ENCODE results near the gene HDAC7. TPM values are rescaled to one million over a fixed set of nuclear protein-coding genes. Genes with fewer than 3 reads are reported as not detected.
"Not testable (repeated sequence)": the region's sequence is repeated elsewhere in the genome, so short reads cannot be mapped to it uniquely, and the experiment has no call there.

The HDAC7 gene
- total RNA-seq, 2 donors from 2014 or later, result 163 to 471 TPM

DNA sequence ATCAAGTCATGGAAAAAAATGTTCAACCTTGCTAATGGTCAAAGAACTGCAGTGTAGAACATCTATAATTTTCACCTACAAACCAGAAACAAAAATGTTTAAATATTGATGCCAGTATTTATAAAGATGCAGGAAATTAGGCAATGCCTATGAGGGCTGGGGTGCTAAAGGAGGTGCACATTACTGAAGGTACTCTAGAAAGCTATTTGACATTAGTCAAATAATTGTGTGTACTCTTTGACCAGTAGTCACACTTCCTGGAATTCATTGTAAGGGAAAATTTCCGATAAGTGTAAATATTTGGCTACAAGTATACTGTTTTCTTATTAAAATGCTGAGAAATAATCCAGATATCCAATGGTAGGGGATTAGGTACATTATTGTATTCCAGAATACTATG lies 36.4 kb upstream of the HDAC7 start:
- Mint-ChIP-seq H3K36me3 (ENCODE audit: low read depth) (peaks cover 100% of the 10 kb centered on the region), H3K4me3 (no peak overlapping the region), H3K27me3 (no peaks in the 10 kb centered on the region), H3K4me1 (peaks cover 38% of the 10 kb centered on the region), H3K9me3 (no peaks in the 10 kb centered on the region), H3K27ac (no peak overlapping the region)
- no peak for ATAC-seq (replicated peaks)

DNA sequence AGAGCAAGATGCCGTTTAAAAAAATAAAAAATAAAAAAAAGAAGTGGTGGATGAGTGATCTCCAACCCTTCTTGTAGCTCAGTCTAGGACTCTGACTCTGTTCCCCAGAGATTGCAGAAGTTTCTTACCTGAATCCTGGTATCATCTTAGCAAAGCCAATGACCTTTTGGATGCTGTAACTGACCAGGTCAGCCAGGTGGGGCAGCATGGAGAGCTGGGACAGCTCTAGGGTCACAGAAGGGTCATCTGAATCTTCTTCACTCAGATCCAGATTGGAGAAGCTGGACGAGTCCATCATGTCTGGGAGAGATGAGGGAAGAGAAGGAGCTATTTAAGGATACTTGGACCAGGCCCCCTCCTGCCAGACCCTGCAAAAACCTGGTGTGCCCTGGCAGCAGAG lies 35.8 kb upstream of the HDAC7 start:
- H3K27me3 Mint-ChIP-seq, result no peaks in the 10 kb centered on the region
- H3K9me3 Mint-ChIP-seq, result no peaks in the 10 kb centered on the region
- H3K36me3 Mint-ChIP-seq (ENCODE audit: low read depth), result peaks cover 100% of the 10 kb centered on the region
- H3K4me3 Mint-ChIP-seq, result no peak overlapping the region
- no peak for ATAC-seq (replicated peaks)
- H3K27ac Mint-ChIP-seq, result no peak overlapping the region
- H3K4me1 Mint-ChIP-seq, result peaks cover 34% of the 10 kb centered on the region

DNA sequence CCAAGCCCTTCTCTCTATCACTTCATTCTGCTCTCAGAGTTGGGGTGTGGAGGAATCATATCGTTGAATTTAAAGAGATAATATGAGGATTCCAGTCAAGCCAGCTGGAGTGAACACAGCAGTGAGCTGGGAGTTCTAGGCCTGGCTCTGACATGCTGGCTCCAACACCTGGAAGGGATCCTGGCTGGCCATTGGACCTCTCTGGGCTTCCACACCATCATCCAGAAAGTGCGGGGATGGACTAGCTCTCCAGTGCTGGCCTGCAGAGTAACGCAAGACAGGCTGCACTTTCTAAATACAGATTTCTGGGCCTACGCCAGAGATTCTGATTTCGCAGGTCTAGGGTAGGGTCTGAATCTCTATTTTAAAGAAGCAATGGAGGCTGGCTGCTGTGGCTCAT lies 34.8 kb upstream of the HDAC7 start:
- ATAC-seq (replicated peaks), result no peak
- no peaks in the 10 kb centered on the region for H3K9me3 Mint-ChIP-seq
- H3K27ac Mint-ChIP-seq, result no peak overlapping the region
- H3K27me3 Mint-ChIP-seq, result no peaks in the 10 kb centered on the region
- H3K4me3 Mint-ChIP-seq, result no peak overlapping the region
- H3K4me1 Mint-ChIP-seq, result peaks cover 29% of the 10 kb centered on the region
- H3K36me3 Mint-ChIP-seq (ENCODE audit: low read depth), result peaks cover 100% of the 10 kb centered on the region

DNA sequence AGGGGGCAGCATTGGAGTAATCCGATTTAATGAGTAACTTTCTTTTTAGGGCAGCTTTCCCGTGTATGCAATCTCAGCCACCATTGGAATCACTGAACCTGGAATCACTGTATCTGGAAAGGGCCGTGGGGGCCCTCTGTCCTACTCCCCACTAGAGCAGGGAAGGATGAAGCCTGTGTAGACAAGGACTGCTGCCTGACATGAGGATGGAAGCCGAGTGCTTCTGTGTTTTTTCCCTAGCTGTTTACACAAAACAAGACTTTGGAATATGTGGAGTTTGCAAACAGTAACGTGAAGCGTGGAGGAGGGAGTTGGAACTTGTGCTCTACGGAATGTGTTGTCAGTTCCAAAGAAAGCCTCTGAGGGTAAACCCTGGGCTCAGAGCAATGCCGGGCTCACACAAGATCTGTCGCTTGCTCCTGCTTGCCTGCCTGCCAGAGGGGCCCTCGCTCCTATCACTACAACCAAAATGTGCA lies 32.4 kb upstream of the HDAC7 start:
- Mint-ChIP-seq H3K27ac (no peak overlapping the region), H3K4me1 (peaks cover 20% of the 10 kb centered on the region), H3K9me3 (no peaks in the 10 kb centered on the region), H3K4me3 (peak overlapping the region; percentile 0), H3K27me3 (no peaks in the 10 kb centered on the region), H3K36me3 (ENCODE audit: low read depth) (peaks cover 100% of the 10 kb centered on the region)
- ATAC-seq (replicated peaks), result no peak

DNA sequence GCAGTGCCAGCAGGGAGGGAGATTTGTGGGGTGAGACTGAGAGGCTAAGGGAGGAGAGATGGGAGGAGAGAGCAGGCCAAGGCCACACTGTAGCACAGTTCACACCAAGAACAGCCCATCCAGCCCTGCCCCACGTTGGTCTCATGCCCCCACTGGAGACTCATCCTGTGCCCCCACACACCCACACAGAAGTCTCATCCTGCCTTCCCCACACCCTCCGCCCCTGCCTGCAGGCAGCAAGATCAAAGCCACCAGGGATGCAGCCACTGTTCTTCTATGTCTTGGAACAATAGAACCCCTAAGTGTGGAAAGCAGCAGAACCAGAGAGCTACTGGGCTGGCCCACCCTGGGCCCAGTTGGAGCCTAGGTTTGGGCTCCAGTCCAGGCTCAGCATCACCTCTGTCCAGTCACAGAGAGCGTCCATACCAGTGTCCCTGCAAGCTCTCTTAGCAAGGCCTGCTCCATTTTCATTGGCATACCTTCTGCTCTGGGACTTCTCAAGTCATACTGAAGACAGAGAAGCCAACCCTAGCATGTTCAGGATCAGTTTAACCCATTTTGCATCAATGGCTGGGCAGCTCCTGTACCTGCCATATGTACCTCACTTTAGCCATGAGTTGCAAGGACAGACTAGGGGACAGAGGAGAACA lies 31.7 kb upstream of the HDAC7 start:
- Mint-ChIP-seq H3K27ac (no peak overlapping the region), H3K4me1 (peaks cover 20% of the 10 kb centered on the region), H3K4me3 (peak overlapping the region; percentile 0), H3K9me3 (no peaks in the 10 kb centered on the region), H3K27me3 (no peaks in the 10 kb centered on the region), H3K36me3 (ENCODE audit: low read depth) (peaks cover 100% of the 10 kb centered on the region)
- no peak for ATAC-seq (replicated peaks)

DNA sequence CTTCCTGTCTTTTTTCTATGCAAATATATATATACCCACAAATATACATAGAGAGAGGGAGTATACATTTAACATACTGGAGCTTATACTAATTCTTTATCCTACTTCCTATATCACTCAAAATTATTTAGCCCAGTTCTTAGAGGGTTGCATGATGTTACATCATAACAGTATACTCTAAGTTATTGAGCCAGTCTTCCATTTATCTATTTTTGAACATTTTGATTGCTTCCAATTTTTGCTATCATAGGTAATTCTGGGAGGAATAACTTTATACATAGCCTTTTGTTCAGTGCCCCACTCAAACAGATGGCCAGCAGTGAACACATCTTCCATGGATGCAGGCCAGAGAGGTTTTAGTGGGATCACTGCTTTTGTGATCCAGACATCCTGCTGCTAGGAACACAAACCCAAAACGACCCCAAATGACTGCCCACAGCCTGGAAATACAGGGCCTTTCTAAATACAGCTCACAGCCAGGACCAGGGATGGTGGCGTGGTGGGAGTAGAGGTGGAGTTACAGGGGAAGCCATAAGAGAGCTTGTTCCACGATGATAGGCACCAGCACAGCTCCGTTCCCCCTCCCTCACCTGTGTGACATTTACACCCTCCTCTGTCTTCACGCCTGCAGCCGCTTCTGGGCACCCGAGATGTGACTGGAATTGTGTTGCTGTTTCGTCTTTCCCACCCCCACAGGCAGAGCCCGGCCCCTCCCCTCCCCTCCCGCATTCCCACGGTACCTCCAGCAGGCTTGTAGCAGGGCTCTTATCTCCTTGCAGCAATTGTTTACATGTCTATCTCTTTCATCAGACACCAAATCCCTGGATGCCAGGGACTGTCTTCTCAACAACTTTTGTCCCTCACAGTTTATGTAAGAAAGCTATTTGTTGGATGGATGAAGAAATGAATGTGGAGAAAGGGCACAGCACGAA lies 30.7 kb upstream of the HDAC7 start:
- Mint-ChIP-seq H3K27ac (no peak overlapping the region), H3K27me3 (no peaks in the 10 kb centered on the region), H3K9me3 (no peaks in the 10 kb centered on the region), H3K4me1 (peaks cover 20% of the 10 kb centered on the region), H3K4me3 (no peak overlapping the region), H3K36me3 (ENCODE audit: low read depth) (peaks cover 100% of the 10 kb centered on the region)
- no peak for ATAC-seq (replicated peaks)

DNA sequence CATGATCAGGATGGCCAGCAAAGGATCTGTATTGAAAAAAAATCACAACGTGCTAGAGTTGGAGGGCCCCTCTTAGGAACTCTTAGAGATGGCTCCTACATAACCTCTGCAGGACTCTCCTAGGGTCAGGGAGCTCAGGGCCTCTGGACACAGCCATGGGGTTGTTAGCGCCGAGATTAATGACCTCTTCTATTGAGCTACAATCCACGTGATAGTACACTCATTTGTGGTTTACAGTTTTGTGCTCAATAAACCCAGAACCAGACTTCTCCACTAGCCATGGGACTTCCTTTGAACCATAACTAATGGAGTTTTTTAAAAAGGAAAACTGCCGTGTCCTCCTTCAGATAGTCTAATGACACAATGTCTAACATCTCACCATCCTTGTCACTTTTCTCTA lies 29.6 kb upstream of the HDAC7 start:
- no peaks in the 10 kb centered on the region for H3K9me3 Mint-ChIP-seq
- ATAC-seq (replicated peaks), result no peak
- peaks cover 100% of the 10 kb centered on the region for H3K36me3 Mint-ChIP-seq (ENCODE audit: low read depth)
- no peak overlapping the region for H3K4me3 Mint-ChIP-seq
- no peaks in the 10 kb centered on the region for H3K27me3 Mint-ChIP-seq
- peak overlapping the region; percentile 69 for H3K27ac Mint-ChIP-seq
- H3K4me1 Mint-ChIP-seq, result peaks cover 25% of the 10 kb centered on the region

DNA sequence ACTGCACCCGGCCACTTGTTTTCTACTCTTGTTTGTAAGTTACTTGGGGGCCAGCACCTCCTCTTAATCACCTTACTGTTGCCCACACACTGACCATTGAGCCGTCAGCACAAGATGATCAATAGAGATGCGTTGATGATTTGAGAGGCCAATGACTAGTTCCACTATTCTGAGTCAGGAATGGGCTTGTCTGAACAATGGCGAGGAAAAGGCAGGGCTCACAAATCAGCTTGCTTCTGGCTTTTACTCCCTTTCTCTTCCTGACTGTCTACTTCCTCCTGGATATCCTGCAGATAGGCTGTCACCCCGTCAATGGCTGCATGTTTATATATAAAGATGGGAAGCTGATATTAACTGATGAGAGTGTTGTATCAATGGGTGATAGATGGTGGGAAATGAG lies 29.1 kb upstream of the HDAC7 start:
- Mint-ChIP-seq H3K27me3 (no peaks in the 10 kb centered on the region), H3K27ac (peak overlapping the region; percentile 69), H3K4me1 (peaks cover 25% of the 10 kb centered on the region), H3K4me3 (no peak overlapping the region), H3K9me3 (no peaks in the 10 kb centered on the region), H3K36me3 (ENCODE audit: low read depth) (peaks cover 100% of the 10 kb centered on the region)
- no peak for ATAC-seq (replicated peaks)

DNA sequence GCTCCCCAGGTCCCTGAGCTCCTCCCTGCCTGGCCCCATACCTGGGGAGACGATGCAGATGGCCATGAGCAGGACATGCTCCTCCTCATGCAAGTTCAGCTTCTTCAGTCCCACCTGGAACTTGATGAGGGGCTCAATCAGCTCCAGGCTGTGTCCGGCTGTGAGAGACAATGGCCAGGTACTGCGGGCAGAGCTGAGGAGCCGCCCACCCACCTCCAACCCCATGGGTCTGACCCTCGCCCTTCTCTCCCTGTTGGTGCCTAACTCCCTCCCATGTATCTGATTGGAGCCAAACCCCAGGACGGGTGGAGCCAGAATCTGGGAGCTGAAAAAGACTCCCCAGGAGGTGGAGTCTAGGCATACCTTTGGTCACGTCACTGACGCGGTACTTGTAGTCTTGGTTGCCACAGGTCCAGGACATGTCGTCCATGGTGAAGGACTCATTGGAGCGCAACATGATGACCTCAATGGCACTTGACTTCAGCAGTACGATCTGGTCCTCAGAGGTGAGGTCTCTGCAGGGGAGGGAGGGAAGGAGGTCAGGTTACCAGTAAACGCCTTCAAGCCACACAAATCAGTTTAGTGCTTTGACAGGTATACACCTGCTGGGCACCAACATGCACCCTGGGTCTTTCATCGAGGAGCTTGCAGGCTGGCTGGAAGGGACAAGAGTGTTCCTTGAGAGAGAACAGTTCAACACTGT lies 26.7 kb upstream of the HDAC7 start:
- no peak for ATAC-seq (replicated peaks)
- Mint-ChIP-seq H3K4me1 (peaks cover 23% of the 10 kb centered on the region), H3K9me3 (no peaks in the 10 kb centered on the region), H3K27ac (peak overlapping the region; percentile 16), H3K27me3 (no peaks in the 10 kb centered on the region), H3K4me3 (no peak overlapping the region), H3K36me3 (ENCODE audit: low read depth) (peaks cover 98% of the 10 kb centered on the region)

DNA sequence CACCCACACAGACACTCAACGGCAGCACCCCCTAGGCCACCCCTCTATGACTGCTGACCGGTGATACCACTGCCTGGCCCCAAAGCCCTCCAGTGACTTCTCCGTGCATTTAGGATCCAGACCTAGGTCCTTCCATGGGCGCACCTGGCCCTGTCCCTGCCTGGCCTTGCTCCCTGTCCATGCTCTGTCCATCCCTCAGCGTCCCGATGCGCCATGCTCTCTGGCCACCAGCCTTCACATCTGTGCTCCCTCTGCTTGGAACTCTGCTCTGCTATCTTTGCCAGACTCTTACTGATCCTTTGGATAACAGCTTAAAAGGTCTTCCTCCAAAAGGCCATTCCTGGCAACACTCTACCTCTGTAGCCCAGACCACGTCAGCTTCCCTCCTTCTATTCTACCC lies 25.4 kb upstream of the HDAC7 start:
- peaks cover 22% of the 10 kb centered on the region for H3K4me1 Mint-ChIP-seq
- no peaks in the 10 kb centered on the region for H3K27me3 Mint-ChIP-seq
- H3K9me3 Mint-ChIP-seq, result no peaks in the 10 kb centered on the region
- H3K36me3 Mint-ChIP-seq (ENCODE audit: low read depth), result peaks cover 96% of the 10 kb centered on the region
- H3K27ac Mint-ChIP-seq, result peak overlapping the region; percentile 88
- ATAC-seq (replicated peaks), result no peak
- H3K4me3 Mint-ChIP-seq, result no peak overlapping the region

DNA sequence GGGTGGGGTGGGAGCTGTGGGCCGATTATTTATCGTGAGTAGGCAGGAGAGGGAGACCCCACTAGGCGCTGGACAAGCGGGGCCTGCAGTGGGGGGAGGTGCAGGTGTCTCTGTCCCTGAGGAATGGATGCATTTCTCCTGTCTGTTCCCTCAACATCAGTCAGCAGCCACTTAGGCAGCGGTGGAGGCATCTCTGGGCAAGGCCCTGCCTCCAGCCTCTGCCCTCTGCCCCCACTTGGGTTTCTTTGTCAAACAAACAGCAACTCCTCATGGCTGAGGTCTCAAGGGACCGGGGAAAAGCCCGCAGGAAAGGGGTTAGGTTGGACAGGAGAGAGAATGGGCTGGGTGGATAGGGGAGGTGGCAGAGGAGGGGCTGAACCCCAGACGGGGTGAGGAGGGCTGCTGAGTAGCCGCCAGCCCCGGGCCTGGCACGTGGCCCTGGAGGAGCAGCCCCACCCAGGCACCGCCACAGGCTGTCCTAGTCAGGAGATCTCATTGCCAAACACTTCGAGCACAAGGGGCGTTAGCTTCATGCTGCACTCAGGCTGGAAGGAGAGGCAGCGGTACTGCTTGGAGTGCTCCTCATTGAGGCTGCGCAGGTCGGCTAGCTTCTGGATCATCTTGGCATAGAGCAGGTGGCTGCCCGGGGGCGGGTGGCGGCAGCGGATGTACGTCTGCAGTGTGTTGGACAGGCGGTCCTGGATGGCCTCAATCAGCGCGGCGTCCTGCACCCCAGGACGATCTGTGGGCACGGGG lies 24.7 kb upstream of the HDAC7 start:
- Mint-ChIP-seq H3K9me3 (no peaks in the 10 kb centered on the region), H3K36me3 (ENCODE audit: low read depth) (peaks cover 90% of the 10 kb centered on the region), H3K4me3 (no peak overlapping the region), H3K27me3 (no peaks in the 10 kb centered on the region), H3K4me1 (peaks cover 20% of the 10 kb centered on the region), H3K27ac (peak overlapping the region; percentile 88)
- peak; percentile 13 for ATAC-seq (replicated peaks)

DNA sequence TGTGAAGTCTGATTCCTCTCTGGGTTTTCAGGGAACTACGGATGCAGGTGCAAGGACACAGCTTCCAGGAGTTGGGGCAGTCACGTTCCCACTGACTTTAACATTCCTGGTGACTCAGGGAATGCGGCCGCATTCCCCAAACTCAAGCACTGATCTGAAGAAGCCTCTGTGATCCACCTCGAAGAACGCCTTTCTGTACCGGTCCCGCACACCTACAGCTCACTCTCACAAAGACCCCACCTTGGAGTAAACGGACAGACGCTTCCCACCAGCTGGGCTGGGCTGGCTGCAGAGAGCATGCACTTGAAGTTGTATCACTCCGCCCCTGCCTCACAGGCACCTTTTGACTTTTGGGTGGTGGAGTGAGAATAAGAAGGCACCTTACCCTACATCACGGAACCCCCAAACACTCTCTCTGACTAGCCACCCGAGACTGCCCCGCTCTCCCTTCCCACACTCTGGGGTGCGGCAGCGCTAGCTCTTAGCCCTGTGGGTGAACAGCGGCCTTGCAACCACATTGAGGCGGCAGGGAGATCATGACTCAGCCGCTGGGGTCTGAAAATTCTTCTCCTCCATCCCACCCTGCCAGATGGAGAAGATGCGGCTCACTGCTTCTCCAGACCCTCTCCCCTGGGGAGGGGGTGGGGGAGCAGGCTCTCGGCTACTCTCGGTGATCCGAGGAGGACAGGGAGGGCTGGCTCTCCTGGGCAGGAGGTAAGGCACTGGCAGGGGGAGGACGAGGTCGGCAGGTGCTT lies 23.7 kb upstream of the HDAC7 start:
- Mint-ChIP-seq H3K36me3 (ENCODE audit: low read depth) (peaks cover 86% of the 10 kb centered on the region), H3K27me3 (no peaks in the 10 kb centered on the region), H3K9me3 (no peaks in the 10 kb centered on the region), H3K27ac (peak overlapping the region; percentile 88), H3K4me3 (peak overlapping the region; percentile 6), H3K4me1 (peaks cover 26% of the 10 kb centered on the region)
- ATAC-seq (replicated peaks), result peak; percentile 22

DNA sequence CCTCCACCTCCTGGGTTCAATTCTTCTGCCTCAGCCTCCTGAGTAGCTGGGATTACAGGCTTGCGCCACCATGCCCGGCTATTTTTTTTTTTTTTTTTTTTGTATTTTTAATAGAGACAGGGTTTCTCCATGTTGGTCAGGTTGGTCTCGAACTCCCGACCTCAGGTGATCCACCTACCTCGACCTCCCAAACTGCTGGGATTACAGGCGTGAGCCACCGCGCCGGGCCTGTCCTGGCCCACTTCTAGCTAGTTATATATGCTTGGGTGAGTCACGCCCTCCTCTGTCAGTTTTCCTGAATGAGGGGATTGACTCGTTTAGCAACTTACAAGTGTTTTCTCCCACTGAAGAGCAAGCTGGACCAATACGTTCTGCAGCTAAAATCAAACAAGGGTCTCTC lies 22.8 kb upstream of the HDAC7 start:
- not testable (repeated sequence) for ATAC-seq (replicated peaks); H3K9me3 Mint-ChIP-seq; H3K4me3 Mint-ChIP-seq; H3K27me3 Mint-ChIP-seq
- Mint-ChIP-seq H3K36me3 (ENCODE audit: low read depth) (peaks cover 77% of the 10 kb centered on the region), H3K4me1 (peaks cover 30% of the 10 kb centered on the region), H3K27ac (peak overlapping the region; percentile 88)
